ENCODE data around the gene RBBP4. TPM values are rescaled to one million over a fixed set of nuclear protein-coding genes. Genes with fewer than 3 reads are reported as not detected.

Gene RBBP4
- total RNA-seq: 142 TPM

DNA sequence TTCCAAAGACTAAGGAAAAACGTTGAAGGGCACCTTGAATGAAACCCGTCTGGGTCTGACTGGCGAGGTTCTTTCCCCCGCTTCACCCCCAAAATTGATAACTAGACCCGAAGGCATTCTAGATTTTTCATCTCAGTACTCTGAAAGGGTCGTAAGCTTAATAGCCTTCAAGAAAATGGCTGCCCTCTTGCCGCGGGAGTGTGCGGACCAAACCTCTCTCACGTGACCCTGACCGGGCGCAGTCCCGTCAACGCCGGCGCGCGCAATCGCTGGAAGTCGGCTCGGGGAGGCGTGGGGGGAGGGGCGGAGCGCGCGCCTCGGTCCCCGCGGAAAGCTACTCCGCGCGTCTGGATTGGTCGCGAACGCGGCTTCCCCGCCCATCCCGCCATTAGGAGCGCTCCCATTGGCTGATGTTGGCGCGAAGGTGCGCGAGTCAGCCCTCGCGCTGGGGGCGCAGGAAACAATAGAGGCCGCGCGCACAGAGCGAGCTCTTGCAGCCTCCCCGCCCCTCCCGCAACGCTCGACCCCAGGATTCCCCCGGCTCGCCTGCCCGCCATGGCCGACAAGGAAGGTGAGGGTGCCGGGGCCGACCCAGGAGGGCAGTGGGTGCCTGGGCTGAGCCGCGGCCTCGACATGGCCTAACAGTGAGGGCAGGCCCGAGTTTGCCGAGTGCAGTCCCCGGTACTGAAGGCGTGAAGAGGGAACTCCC lies at the start of gene RBBP4:
RBBP4 (plus strand) TSS at position 457 of the 709 bp plus-strand sequence; CDS start at position 556, 99 bp downstream.

DNA sequence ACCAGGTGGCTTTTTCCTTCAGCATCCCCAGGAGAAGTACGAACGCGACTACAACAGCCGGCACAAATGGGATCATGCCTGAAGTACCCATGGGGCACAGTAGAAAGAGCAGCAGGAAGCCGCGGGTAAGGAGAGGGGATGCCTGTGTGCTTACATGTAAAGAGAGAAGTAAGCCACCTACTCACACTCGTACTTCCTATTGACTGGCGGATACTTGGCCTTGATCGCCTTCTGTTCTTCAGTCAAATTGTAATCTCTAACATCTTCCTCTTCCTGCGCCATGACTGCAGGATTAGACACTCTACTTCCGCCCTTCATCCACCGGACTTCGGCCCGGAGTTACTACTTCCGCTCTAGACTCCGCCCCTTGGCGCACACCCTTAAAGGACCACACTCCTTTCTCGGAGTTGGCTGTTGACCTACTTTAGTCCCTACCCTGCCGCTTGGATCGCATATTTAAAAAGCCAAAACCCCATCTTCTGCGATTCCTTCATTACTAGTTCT lies 708 bp upstream of the RBBP4 start, which contains the start of gene ZBTB8OS:
ZBTB8OS (minus strand) TSS at position 303 of the 504 bp plus-strand sequence; CDS start at position 282, 21 bp downstream.

DNA sequence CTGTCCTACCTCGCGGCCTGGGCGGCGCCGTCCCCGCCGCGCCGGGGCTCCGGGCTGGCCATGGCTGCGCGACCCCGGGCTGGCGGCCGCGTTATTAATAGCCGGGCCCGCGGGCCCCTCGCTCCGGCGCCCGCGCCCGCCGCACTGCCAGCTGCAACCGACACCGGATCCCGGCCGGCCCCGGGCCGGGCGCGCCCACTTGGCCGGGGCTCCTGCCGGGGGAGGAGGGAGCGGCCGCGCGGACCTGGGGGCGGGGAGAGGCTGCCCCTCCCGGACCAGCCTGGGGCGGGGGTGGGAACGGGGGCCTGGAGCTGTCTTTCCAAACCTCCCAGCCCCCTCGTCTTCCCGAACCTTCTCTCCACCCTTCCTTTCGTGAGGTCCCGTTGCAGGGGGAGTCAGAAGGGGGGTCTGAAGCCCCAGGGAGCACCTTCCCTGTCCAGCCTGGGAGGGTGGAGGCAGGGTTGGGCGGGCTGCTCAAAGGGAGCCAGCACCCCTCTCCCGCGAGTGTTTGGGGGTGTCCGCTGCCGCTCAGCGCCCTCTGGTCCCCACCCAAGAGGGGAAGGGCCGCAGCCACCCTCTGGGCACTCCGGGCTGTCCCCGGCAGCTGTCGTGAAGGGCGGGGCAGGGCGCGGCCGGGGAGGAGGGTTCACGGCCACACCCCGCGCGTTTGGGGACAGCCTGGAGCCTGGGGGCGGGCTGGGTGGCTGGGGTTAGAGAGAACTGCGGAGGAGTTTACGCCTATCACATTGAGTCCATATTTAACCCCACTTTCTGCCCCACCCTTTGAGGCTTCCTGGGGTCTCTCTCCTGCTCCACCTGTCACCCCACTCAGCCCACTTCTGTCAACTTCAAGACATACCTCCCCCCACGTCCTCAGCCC lies 51.8 kb downstream of the RBBP4 start, which contains the start of gene SYNC:
SYNC (minus strand) TSS at position 172 of the 880 bp plus-strand sequence; CDS start at position 62, 110 bp downstream.

Small RNAs within 50 kb of the gene (small RNA-seq; reads per million reads assigned to genes)
- not detected for gene RF00019

Other genes with a start within 250 kb of the RBBP4 start
- 16.4 TPM for gene ZBTB8B, start 186.1 kb upstream of the RBBP4 start, total RNA-seq
- gene ZBTB8A, start 111.8 kb upstream of the RBBP4 start, total RNA-seq: 25.8 TPM
- gene ZBTB8OS, start 658 bp upstream of the RBBP4 start, total RNA-seq: 32.3 TPM
- gene SYNC, start 51.6 kb downstream of the RBBP4 start, total RNA-seq: 7.8 TPM
- gene YARS1, start 166.2 kb downstream of the RBBP4 start, total RNA-seq: 56.5 TPM
- gene S100PBP, start 166.4 kb downstream of the RBBP4 start, total RNA-seq: 59.3 TPM
- gene FNDC5, start 219.7 kb downstream of the RBBP4 start, total RNA-seq: 30.2 TPM
- 83.5 TPM for gene HPCA, start 235.3 kb downstream of the RBBP4 start, total RNA-seq

Data from diencephalon (tissue), 1 donor.